Activated CD8-positive, alpha-beta T cell treated with anti-CD3 and anti-CD28 coated beads for 36 hours (primary cell): ENCODE measurements around the gene DCANP1. TPM values are rescaled to one million over a fixed set of nuclear protein-coding genes. Genes with fewer than 3 reads are reported as not detected.

Experiments
- ATAC-seq: fragments of 200-7000 bp; cut with Tn5 transposase; one replicate; pipeline ENCODE4 v1.10.0; 2021; ENCODE audit warnings: mild to moderate bottlenecking, moderate library complexity
- CTCF ChIA-PET: fragments of 350-600 bp; sonication (Branson Sonifier 250); formaldehyde crosslinking; loops from one replicate; lab custom pipeline; 2021; ENCODE audit warnings: antibody characterized with exemption; lab: Charles Lee
- POLR2A ChIA-PET: fragments of 350-600 bp; sonication (Branson Sonifier 250); formaldehyde crosslinking; loops from one replicate; lab custom pipeline; 2021; ENCODE audit warnings: antibody characterized with exemption; lab: Charles Lee
- DNase-seq: peaks from one replicate; pipeline ENCODE4 v3.0.0-alpha.2; 2020
- H3K27ac Mint-ChIP-seq: one replicate; pipeline ENCODE4 v1.8.0; 2021; ENCODE audit warnings: mild to moderate bottlenecking, mixed read lengths
- H3K27me3 Mint-ChIP-seq: one replicate; pipeline ENCODE4 v1.8.0; 2021; ENCODE audit warnings: mixed read lengths
- H3K36me3 Mint-ChIP-seq: one replicate; pipeline ENCODE4 v1.8.0; 2021; ENCODE audit warnings: low read depth, mixed read lengths
- H3K4me1 Mint-ChIP-seq: one replicate; pipeline ENCODE4 v1.8.0; 2021; ENCODE audit warnings: low read depth, mixed read lengths
- H3K4me3 Mint-ChIP-seq: one replicate; pipeline ENCODE4 v1.8.0; 2021; ENCODE audit warnings: mild to moderate bottlenecking, moderate library complexity, mixed read lengths
- H3K9me3 Mint-ChIP-seq: one replicate; pipeline ENCODE4 v1.8.0; 2021; ENCODE audit warnings: mixed read lengths
- CTCF ChIP-seq: fragments of 200-600 bp; IDR thresholded peaks from one replicate; pipeline ENCODE4 v1.8.0; 2022; ENCODE audit warnings: antibody characterized with exemption, mild to moderate bottlenecking
- intact Hi-C: fragments of 100-400 bp; cut with micrococcal nuclease; formaldehyde crosslinking; loops from one replicate; pipeline ENCODE4 v1.10.0; 2022
- total RNA-seq, 2 experiments: library from RNA; stranded (reverse); gene quantifications; one replicate each; pipeline ENCODE4 v1.2.3, GENCODE V29; 2021

Gene DCANP1
- total RNA-seq, 2 experiments from 2014 or later: not detected

- ChIA-PET CTCF (interaction anchor here (0.5 to 4.7 kb wide), 5 partner anchors 10 to 120 kb away, joined by 3 to 24 read pairs (median 5); no protein-coding TSS in a partner anchor), POLR2A (no interaction called here)
- Mint-ChIP-seq H3K27me3 (no peaks in the 10 kb centered on the region), H3K9me3 (no peaks in the 10 kb centered on the region), H3K4me3 (no peak overlapping the region), H3K4me1 (no peaks in the 10 kb centered on the region), H3K36me3 (no peaks in the 10 kb centered on the region), H3K27ac (no peak overlapping the region)
- no peak for ATAC-seq
- intact Hi-C loops: no loop called here
- TF ChIP-seq CTCF: no peak
- no peak for DNase-seq
These were observed 533 bp downstream of the DCANP1 start for GRCh38 chr5:135446615-135447014.

- ATAC-seq: no peak
- no peak for TF ChIP-seq CTCF
- H3K36me3 Mint-ChIP-seq: no peaks in the 10 kb centered on the region
- no peak overlapping the region for H3K4me3 Mint-ChIP-seq
- no peaks in the 10 kb centered on the region for H3K9me3 Mint-ChIP-seq
- POLR2A ChIA-PET: interaction anchor here (0.6 kb wide), 1 partner anchor 77 kb away, joined by 3 read pairs; no protein-coding TSS in a partner anchor
- intact Hi-C loops: no loop called here
- no peak for DNase-seq
- H3K27me3 Mint-ChIP-seq: no peaks in the 10 kb centered on the region
- no peak overlapping the region for H3K27ac Mint-ChIP-seq
- CTCF ChIA-PET: interaction anchor here (0.5 to 4.7 kb wide), 5 partner anchors 11 to 120 kb away, joined by 3 to 24 read pairs (median 5); no protein-coding TSS in a partner anchor
- H3K4me1 Mint-ChIP-seq: no peaks in the 10 kb centered on the region
These were observed 942 bp downstream of the DCANP1 start for GRCh38 chr5:135446206-135446605.

- no peak for DNase-seq
- H3K27ac Mint-ChIP-seq: no peak overlapping the region
- no peak for TF ChIP-seq CTCF
- H3K36me3 Mint-ChIP-seq: no peaks in the 10 kb centered on the region
- no peak overlapping the region for H3K4me3 Mint-ChIP-seq
- H3K27me3 Mint-ChIP-seq: no peaks in the 10 kb centered on the region
- ATAC-seq: no peak
- intact Hi-C loops: no loop called here
- no peaks in the 10 kb centered on the region for H3K9me3 Mint-ChIP-seq
- ChIA-PET POLR2A (interaction anchor here (0.6 kb wide), 1 partner anchor 76 kb away, joined by 3 read pairs; no protein-coding TSS in a partner anchor), CTCF (interaction anchor here (0.9 to 4.7 kb wide), 4 partner anchors 12 to 121 kb away, joined by 3 to 24 read pairs (median 6); no protein-coding TSS in a partner anchor)
- no peaks in the 10 kb centered on the region for H3K4me1 Mint-ChIP-seq
These were observed 1.7 kb downstream of the DCANP1 start for GRCh38 chr5:135445306-135445985.

GRCh38 chr5:135444881-135445280, 2.3 kb downstream of the DCANP1 start:
- Mint-ChIP-seq H3K4me1 (no peaks in the 10 kb centered on the region), H3K36me3 (no peaks in the 10 kb centered on the region), H3K9me3 (no peaks in the 10 kb centered on the region), H3K4me3 (no peak overlapping the region), H3K27me3 (no peaks in the 10 kb centered on the region), H3K27ac (no peak overlapping the region)
- ChIA-PET POLR2A (no interaction called here), CTCF (interaction anchor here (0.8 to 4.7 kb wide), 3 partner anchors 12 to 18 kb away, joined by 3 to 24 read pairs (median 3); no protein-coding TSS in a partner anchor)
- TF ChIP-seq CTCF: no peak
- DNase-seq (no peak), ATAC-seq (no peak)
- intact Hi-C loops: no loop called here

- ChIA-PET POLR2A (no interaction called here), CTCF (interaction anchor here (0.8 to 0.9 kb wide), 2 partner anchors 13 to 18 kb away, joined by 3 read pairs; no protein-coding TSS in a partner anchor)
- DNase-seq (no peak), ATAC-seq (no peak)
- H3K27ac Mint-ChIP-seq: no peak overlapping the region
- intact Hi-C loops: no loop called here
- no peaks in the 10 kb centered on the region for H3K9me3 Mint-ChIP-seq
- no peak for TF ChIP-seq CTCF
- H3K27me3 Mint-ChIP-seq: no peaks in the 10 kb centered on the region
- H3K36me3 Mint-ChIP-seq: no peaks in the 10 kb centered on the region
- H3K4me1 Mint-ChIP-seq: no peaks in the 10 kb centered on the region
- no peak overlapping the region for H3K4me3 Mint-ChIP-seq
These were observed 2.8 kb downstream of the DCANP1 start for GRCh38 chr5:135444360-135444759.
